GM21723 (cell line): Measurements from ENCODE around the gene GMCL2.

Source experiments
- ATAC-seq: cut with Tn5 transposase; IDR thresholded peaks from one replicate; pipeline ENCODE4 v1.9.1; 2021; ENCODE audit warnings: mild to moderate bottlenecking, moderate library complexity; ENCODE audit not compliant: unreplicated experiment

The GMCL2 gene

DNA sequence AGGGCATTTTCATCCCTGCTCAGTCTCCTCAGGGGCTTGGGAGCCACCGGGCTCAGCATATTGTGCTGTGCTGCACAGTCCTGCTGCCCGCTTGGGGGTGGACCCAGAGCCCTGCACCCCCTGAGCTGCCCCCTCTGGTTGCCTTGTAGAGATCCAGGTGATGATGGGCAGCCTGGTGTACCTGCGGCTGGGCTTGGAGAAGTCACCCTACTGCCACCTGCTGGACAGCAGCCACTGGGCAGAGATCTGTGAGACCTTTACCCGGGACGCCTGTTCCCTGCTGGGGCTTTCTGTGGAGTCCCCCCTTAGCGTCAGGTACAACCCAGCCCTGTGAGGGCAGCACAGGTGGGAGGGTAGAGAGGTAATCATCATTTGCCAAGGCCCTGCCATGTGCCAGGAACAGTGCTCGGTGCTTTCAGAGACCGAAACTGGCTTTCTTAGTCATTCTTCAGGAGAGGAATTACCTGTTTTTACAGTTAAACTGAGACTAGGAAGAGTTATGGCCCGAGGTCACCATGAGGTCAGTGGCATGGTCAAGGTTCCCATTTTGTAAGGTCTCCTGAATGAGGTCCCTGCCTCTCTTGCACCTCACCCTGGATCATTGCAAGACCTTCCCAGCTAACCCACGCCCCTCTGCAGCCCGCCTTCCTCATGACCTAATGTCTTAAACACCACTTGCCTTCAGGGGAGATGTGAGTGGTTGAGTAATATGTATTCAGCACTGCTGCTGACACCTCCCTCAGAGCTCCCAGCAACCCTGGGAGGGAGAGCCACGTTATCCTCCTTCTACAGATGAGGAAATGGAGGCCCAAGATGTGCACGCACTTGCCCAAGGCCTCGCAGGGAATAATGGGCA is 41.0 kb downstream of the GMCL2 start:
- peak; percentile 62 for ATAC-seq

- ATAC-seq = no peak
Observed at GRCh38 chr5:178143901-178144300, 43.3 kb downstream of the GMCL2 start.

- no peak for ATAC-seq
Observed at GRCh38 chr5:178143246-178143645, 43.9 kb downstream of the GMCL2 start.

DNA sequence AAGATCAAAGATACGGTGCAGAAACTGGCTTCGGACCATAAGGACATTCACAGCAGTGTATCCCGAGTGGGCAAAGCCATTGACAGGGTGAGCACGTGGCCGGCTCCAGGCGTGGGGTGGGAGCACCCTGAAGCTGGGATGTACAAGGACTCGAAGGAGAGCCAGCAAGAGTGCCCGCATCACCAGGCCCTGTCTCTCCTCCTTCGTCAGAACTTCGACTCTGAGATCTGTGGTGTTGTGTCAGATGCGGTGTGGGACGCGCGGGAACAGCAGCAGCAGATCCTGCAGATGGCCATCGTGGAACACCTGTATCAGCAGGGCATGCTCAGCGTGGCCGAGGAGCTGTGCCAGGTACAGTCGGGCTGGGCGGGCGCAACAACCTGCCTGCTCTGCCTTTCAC is 44.5 kb downstream of the GMCL2 start:
- no peak for ATAC-seq

- no peak for ATAC-seq
Observed at GRCh38 chr5:178141550-178141949, 45.6 kb downstream of the GMCL2 start.

- no peak for ATAC-seq
Observed at GRCh38 chr5:178137991-178138390, 49.2 kb downstream of the GMCL2 start.

- ATAC-seq = no peak
Observed at GRCh38 chr5:178136990-178137389, 50.2 kb downstream of the GMCL2 start.
